ENCODE measurements around the gene IFNGR1. TPM values are rescaled to one million over a fixed set of nuclear protein-coding genes. Genes with fewer than 3 reads are reported as not detected.

Gene IFNGR1
- total and polyA plus RNA-seq, 2 experiments from 2014 or later: 22.8 to 23.2 TPM

- H3K36me3 ChIP-seq (ENCODE audit: insufficient read depth): no peaks in the 10 kb centered on the region; the same call in 1 of the 2 replicates
- DNase-seq (ENCODE audit: low spot score) (no peak), ATAC-seq (no peak)
- no peak for TF ChIP-seq ETS1 (IDR thresholded peaks at IDR 0.05)
- no peak for TF ChIP-seq ZNF331 (CRISPR knock-in tag; IDR thresholded peaks at IDR 0.05; ENCODE audit: low read depth)
- no peak for TF ChIP-seq EZH2 (IDR thresholded peaks at IDR 0.05; ENCODE audit: low read depth, unreplicated experiment)
- TF ChIP-seq EZH2phosphoT487 (IDR thresholded peaks at IDR 0.05; ENCODE audit: unreplicated experiment): no peak
- no peak for TF ChIP-seq STAT1 (IDR thresholded peaks at IDR 0.05; ENCODE audit: unreplicated experiment)
- no peak for TF ChIP-seq CREB1 (CRISPR knock-in tag; IDR thresholded peaks at IDR 0.05; ENCODE audit: low read depth)
- TF ChIP-seq ZNF114 (CRISPR knock-in tag; IDR thresholded peaks at IDR 0.05): no peak
- TF ChIP-seq, protein P1, sequence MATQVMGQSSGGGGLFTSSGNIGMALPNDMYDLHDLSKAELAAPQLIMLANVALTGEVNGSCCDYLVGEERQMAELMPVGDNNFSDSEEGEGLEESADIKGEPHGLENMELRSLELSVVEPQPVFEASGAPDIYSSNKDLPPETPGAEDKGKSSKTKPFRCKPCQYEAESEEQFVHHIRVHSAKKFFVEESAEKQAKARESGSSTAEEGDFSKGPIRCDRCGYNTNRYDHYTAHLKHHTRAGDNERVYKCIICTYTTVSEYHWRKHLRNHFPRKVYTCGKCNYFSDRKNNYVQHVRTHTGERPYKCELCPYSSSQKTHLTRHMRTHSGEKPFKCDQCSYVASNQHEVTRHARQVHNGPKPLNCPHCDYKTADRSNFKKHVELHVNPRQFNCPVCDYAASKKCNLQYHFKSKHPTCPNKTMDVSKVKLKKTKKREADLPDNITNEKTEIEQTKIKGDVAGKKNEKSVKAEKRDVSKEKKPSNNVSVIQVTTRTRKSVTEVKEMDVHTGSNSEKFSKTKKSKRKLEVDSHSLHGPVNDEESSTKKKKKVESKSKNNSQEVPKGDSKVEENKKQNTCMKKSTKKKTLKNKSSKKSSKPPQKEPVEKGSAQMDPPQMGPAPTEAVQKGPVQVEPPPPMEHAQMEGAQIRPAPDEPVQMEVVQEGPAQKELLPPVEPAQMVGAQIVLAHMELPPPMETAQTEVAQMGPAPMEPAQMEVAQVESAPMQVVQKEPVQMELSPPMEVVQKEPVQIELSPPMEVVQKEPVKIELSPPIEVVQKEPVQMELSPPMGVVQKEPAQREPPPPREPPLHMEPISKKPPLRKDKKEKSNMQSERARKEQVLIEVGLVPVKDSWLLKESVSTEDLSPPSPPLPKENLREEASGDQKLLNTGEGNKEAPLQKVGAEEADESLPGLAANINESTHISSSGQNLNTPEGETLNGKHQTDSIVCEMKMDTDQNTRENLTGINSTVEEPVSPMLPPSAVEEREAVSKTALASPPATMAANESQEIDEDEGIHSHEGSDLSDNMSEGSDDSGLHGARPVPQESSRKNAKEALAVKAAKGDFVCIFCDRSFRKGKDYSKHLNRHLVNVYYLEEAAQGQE (IDR thresholded peaks at IDR 0.05; ENCODE audit: unreplicated experiment): no peak
- no peak for TF ChIP-seq POLR2AphosphoS5 (IDR thresholded peaks at IDR 0.05; ENCODE audit: low read depth)
- peaks cover 7% of the 10 kb centered on the region; the same call in 1 of the 3 replicates for H3K9me3 Mint-ChIP-seq
- no peaks in the 10 kb centered on the region for H3K4me1 Mint-ChIP-seq
- H3K36me3 Mint-ChIP-seq (ENCODE audit: low read depth): no peaks in the 10 kb centered on the region
- H3F3A ChIP-seq (replicated peaks; ENCODE audit: low read depth): no peaks in the 10 kb centered on the region
- no peak overlapping the region for H3K4me3 Mint-ChIP-seq
- no peak overlapping the region for H3K27ac Mint-ChIP-seq
- H3K27me3 Mint-ChIP-seq (ENCODE audit: insufficient read depth, low read depth, poor library complexity): peaks cover 4% of the 10 kb centered on the region
- H4K20me1 ChIP-seq (replicated peaks; ENCODE audit: insufficient read depth): no peaks in the 10 kb centered on the region
- H3K4me3 ChIP-seq: no peak overlapping the region
- no peaks in the 10 kb centered on the region for H3K79me2 ChIP-seq (replicated peaks; ENCODE audit: insufficient read depth)
- H3K27me3 ChIP-seq (ENCODE audit: insufficient read depth): no peaks in the 10 kb centered on the region
- no peak overlapping the region for H3K4me2 ChIP-seq
- H3K4me1 ChIP-seq (ENCODE audit: insufficient read depth): no peaks in the 10 kb centered on the region
- H3K27ac ChIP-seq (ENCODE audit: low read depth): no peak overlapping the region
- 0 out of 2 replicates have a peak, but pooled peaks cover 17% of the 10 kb centered on the region for H3K9me2 ChIP-seq (ENCODE audit: insufficient read depth)
- H2AFZ ChIP-seq: no peak overlapping the region
Measured at GRCh38 chr6:137150072-137150471, 69.1 kb downstream of the IFNGR1 start.

DNA sequence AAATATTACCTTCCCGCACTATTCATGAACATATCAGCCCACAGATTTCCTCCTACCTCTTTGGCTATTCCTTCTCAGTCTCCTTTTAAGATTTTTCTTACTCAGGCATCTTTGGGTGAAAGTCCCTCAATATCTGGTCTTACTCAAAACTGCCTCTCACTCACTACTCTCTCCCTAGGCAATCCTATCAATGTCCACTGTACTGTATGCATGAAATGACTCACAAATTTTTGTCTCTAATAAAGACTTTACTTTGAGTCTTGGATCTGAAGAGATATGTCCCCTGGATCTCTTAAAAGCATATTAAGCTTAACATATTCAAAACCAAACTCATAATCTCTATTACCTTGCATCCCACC, 70.2 kb downstream of the IFNGR1 start:
- Histone ChIP-seq H3K79me2 (replicated peaks; ENCODE audit: insufficient read depth) (no peaks in the 10 kb centered on the region), H3K27me3 (ENCODE audit: insufficient read depth) (no peaks in the 10 kb centered on the region), H3K4me2 (no peak overlapping the region), H4K20me1 (replicated peaks; ENCODE audit: insufficient read depth) (no peaks in the 10 kb centered on the region), H3K4me1 (ENCODE audit: insufficient read depth) (no peaks in the 10 kb centered on the region), H3K36me3 (ENCODE audit: insufficient read depth) (no peaks in the 10 kb centered on the region; the same call in 1 of the 2 replicates), H3K9me2 (ENCODE audit: insufficient read depth) (0 out of 2 replicates have a peak, but pooled peaks cover 13% of the 10 kb centered on the region), H3K4me3 (no peak overlapping the region), H3K27ac (ENCODE audit: low read depth) (no peak overlapping the region), H2AFZ (no peak overlapping the region), H3F3A (replicated peaks; ENCODE audit: low read depth) (no peaks in the 10 kb centered on the region)
- Mint-ChIP-seq H3K36me3 (ENCODE audit: low read depth) (no peaks in the 10 kb centered on the region), H3K27ac (no peak overlapping the region), H3K27me3 (ENCODE audit: insufficient read depth, low read depth, poor library complexity) (peaks cover 4% of the 10 kb centered on the region), H3K4me1 (no peaks in the 10 kb centered on the region), H3K9me3 (peaks cover 7% of the 10 kb centered on the region; the same call in 1 of the 3 replicates), H3K4me3 (no peak overlapping the region)
- DNase-seq (ENCODE audit: low spot score) (no peak), ATAC-seq (no peak)
- TF ChIP-seq CREB1 (CRISPR knock-in tag; IDR thresholded peaks at IDR 0.05; ENCODE audit: low read depth) (no peak), JUNB (IDR thresholded peaks at IDR 0.05; ENCODE audit: unreplicated experiment) (no peak), STAT1 (IDR thresholded peaks at IDR 0.05; ENCODE audit: unreplicated experiment) (no peak), ETS1 (IDR thresholded peaks at IDR 0.05) (no peak), NANOG (IDR thresholded peaks at IDR 0.05; ENCODE audit: borderline replicate concordance) (no peak)
- TF ChIP-seq, protein P1 (IDR thresholded peaks at IDR 0.05; ENCODE audit: unreplicated experiment): no peak
